Stimulated activated CD4-positive, alpha-beta T cell treated with anti-CD3 and anti-CD28 coated beads, Interleukin-2, amount 100 ng/mL, for 48 hours (primary cell): Measurements from ENCODE around the gene OR10C1.

Experiments
- DNase-seq, 2 donors: peaks; one replicate each; pipeline ENCODE4 v3.0.0-alpha.2; 2020

OR10C1 gene

GRCh38 chr6:29479560-29479959 is 40.5 kb downstream of the OR10C1 start:
- no peak for DNase-seq

GRCh38 chr6:29483186-29483585 is 44.1 kb downstream of the OR10C1 start:
- DNase-seq: no peak

GRCh38 chr6:29483735-29484134 is 44.6 kb downstream of the OR10C1 start:
- DNase-seq: no peak

GRCh38 chr6:29486577-29486976 is 47.5 kb downstream of the OR10C1 start:
- no peak for DNase-seq

- no peak for DNase-seq
Measured at GRCh38 chr6:29487131-29487530, 48.0 kb downstream of the OR10C1 start.

DNA sequence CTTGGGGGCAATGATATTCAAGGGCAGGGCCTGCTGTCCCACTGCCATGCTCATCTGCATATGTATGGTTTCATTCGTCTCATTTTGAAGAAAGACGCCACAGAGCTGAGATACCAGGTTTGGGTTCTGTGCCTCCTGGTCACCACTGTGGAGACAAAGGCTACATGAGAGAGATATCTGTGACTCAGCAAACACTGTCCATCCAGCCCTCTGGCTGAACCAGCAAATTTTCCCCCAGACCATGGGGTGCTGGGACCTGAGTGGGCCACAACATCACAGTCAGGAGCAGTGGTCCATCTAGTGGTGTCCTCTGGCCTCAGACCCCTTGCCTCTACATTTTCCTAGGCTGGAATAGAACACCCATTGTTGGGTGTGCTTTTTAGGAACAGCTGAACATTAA is 48.6 kb downstream of the OR10C1 start, which contains the start of gene MAS1L:
TSS of gene MAS1L (minus strand) at position 297 of the 400 bp plus-strand sequence. CDS start at position 243, 54 bp downstream.
- DNase-seq: no peak

- no peak for DNase-seq
Measured at GRCh38 chr6:29488874-29489273, 49.8 kb downstream of the OR10C1 start.

DNA sequence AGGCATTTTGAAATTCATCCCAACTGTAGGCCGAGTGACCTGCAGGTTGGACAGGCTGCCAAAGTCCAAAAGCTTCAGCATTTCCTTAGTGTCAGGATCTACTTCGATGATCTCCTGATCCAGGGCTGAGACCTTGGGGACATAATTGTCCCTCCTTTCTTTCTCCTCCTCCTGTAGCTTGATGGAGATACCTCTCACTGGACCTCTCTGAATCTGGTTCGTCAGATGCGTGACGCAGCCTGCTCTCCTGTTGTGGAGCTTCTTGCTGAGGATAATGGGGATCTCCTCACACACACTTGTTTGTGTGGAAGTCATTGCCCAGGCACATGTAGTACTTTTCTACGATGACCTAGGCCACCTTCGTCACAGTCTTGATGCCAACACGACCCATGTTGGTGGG is 50.2 kb downstream of the OR10C1 start:
- DNase-seq: no peak

- DNase-seq: no peak
Measured at GRCh38 chr6:29490055-29490454, 50.9 kb downstream of the OR10C1 start.

- DNase-seq: no peak
Measured at GRCh38 chr6:29490552-29490951, 51.4 kb downstream of the OR10C1 start.
